HepG2 (cell line): ENCODE measurements around the gene RBMS2. TPM values are rescaled to one million over a fixed set of nuclear protein-coding genes. Genes with fewer than 3 reads are reported as not detected.

ENCODE experiments used
- ATF4 ChIP-seq, 2 experiments: fragments of 450-650 bp in 1 of 2; sonication (generic) in 1 of 2; formaldehyde crosslinking; IDR thresholded peaks; 2 replicates each; pipeline versions ENCODE4 v1.5.0 to v1.8.0; 2020 to 2022; ENCODE audit warnings: mild to moderate bottlenecking in 1 of 2, missing genetic modification reagents in 1 of 2
- BRD4 ChIP-seq: sonication (generic); formaldehyde crosslinking; IDR thresholded peaks from 2 replicates; pipeline ENCODE4 v1.4.0; 2020; ENCODE audit warnings: missing genetic modification reagents
- CCAR2 ChIP-seq: fragments of 200-400 bp; formaldehyde crosslinking; optimal IDR thresholded peaks from 2 replicates; pipeline ENCODE3; 2018; ENCODE audit warnings: low read depth, mild to moderate bottlenecking, low read length, moderate library complexity
- E2F2 ChIP-seq: sonication (generic); formaldehyde crosslinking; IDR thresholded peaks from 2 replicates; pipeline ENCODE4 v1.4.0; 2020; ENCODE audit warnings: missing genetic modification reagents, borderline replicate concordance
- FOXP4 ChIP-seq: sonication (generic); formaldehyde crosslinking; IDR thresholded peaks from 2 replicates; pipeline ENCODE4 v1.4.0; 2020; ENCODE audit warnings: missing genetic modification reagents
- HDAC6 ChIP-seq: fragments of 200-600 bp; sonication (generic); IDR thresholded peaks from 2 replicates; pipeline ENCODE4 v1.7.0; 2017; ENCODE audit warnings: mild to moderate bottlenecking, antibody characterized with exemption, low read length, low read depth
- JARID2 ChIP-seq: sonication (generic); formaldehyde crosslinking; IDR thresholded peaks from 2 replicates; pipeline ENCODE4 v1.8.1; 2023; ENCODE audit warnings: missing genetic modification reagents, inconsistent platforms; ENCODE audit not compliant: insufficient replicate concordance
- MIXL1 ChIP-seq: IDR thresholded peaks from 2 replicates; pipeline ENCODE4 v1.6.1; 2016
- NR2C2 ChIP-seq: sonication (generic); formaldehyde crosslinking; IDR thresholded peaks from 2 replicates; pipeline ENCODE4 v1.4.0; 2020; ENCODE audit warnings: missing genetic modification reagents, mild to moderate bottlenecking, moderate library complexity, borderline replicate concordance
- PAWR ChIP-seq: sonication (generic); formaldehyde crosslinking; IDR thresholded peaks from 2 replicates; pipeline ENCODE4 v1.4.0; 2020; ENCODE audit warnings: missing genetic modification reagents, mild to moderate bottlenecking, borderline replicate concordance
- SOX13 ChIP-seq, 3 experiments: fragments of 450-650 bp in 1 of 3; sonication (generic) in 1 of 3; formaldehyde crosslinking in 1 of 3; IDR thresholded peaks in 2 of 3; conservative IDR thresholded peaks in 1 of 3; 2 replicates each; pipeline versions ENCODE4 v1.5.0 to v1.6.1; 2016 to 2020; ENCODE audit warnings: antibody characterized with exemption in 1 of 3, mild to moderate bottlenecking in 1 of 3, missing compliant biosample characterization in 1 of 3, missing genetic modification reagents in 1 of 3, moderate library complexity in 1 of 3
- TP53 ChIP-seq: sonication (generic); formaldehyde crosslinking; conservative IDR thresholded peaks from 2 replicates; pipeline ENCODE4 v1.4.0; 2020; ENCODE audit warnings: missing genetic modification reagents
- ZBTB7A ChIP-seq: sonication (generic); formaldehyde crosslinking; IDR thresholded peaks from 2 replicates; pipeline ENCODE4 v1.8.0; 2022; ENCODE audit warnings: mild to moderate bottlenecking, missing genetic modification reagents
- ZFYVE20 ChIP-seq: sonication (generic); formaldehyde crosslinking; IDR thresholded peaks from 2 replicates; pipeline ENCODE4 v1.8.0; 2023; ENCODE audit warnings: low read depth, mild to moderate bottlenecking, moderate library complexity, missing genetic modification reagents, borderline replicate concordance
- ZNF138 ChIP-seq: sonication (generic); formaldehyde crosslinking; IDR thresholded peaks from 2 replicates; pipeline ENCODE4 v1.5.0; 2020; ENCODE audit warnings: mild to moderate bottlenecking, low read depth, missing genetic modification reagents
- ZNF30 ChIP-seq: sonication (generic); formaldehyde crosslinking; IDR thresholded peaks from 2 replicates; pipeline ENCODE4 v1.5.0; 2020; ENCODE audit warnings: mild to moderate bottlenecking, missing genetic modification reagents
- ZNF326 ChIP-seq: sonication (generic); formaldehyde crosslinking; IDR thresholded peaks from 2 replicates; pipeline ENCODE4 v1.4.0; 2020; ENCODE audit warnings: missing genetic modification reagents, borderline replicate concordance
- ZNF383 ChIP-seq: sonication (generic); formaldehyde crosslinking; IDR thresholded peaks from 2 replicates; pipeline ENCODE4 v1.4.0; 2020; ENCODE audit warnings: missing genetic modification reagents, mild to moderate bottlenecking, borderline replicate concordance
- ZNF605 ChIP-seq: sonication (generic); formaldehyde crosslinking; IDR thresholded peaks from 2 replicates; pipeline ENCODE4 v1.8.0; 2022; ENCODE audit warnings: mild to moderate bottlenecking, missing genetic modification reagents
- ZSCAN20 ChIP-seq: sonication (generic); formaldehyde crosslinking; IDR thresholded peaks from 2 replicates; pipeline ENCODE4 v1.4.0; 2020; ENCODE audit warnings: missing genetic modification reagents, mild to moderate bottlenecking, borderline replicate concordance
- polyA plus RNA-seq, 8 experiments: library from polyadenylated mRNA; depleted of rRNA in 3 of 8; stranded (reverse) in 7 of 8; unstranded in 1 of 8; fragments of >200 nt; fragmentation: Illumina TruSeq in 4 of 8; extraction: Trizol in 4 of 8; gene quantifications; 2 replicates each; pipeline versions ENCODE4 v1.2.1 to v1.2.3, GENCODE V29; 2011 to 2016; ENCODE audit warnings: low read depth in 4 of 8, missing spikeins in 1 of 8, mixed read lengths in 1 of 8; ENCODE audit not compliant: insufficient read depth in 1 of 8
- total RNA-seq, 5 experiments: library from RNA; depleted of rRNA; stranded (reverse); fragments of >200 nt; fragmentation: Illumina TruSeq; extraction: Trizol; gene quantifications; 2 replicates each; pipeline ENCODE4 v1.2.3, GENCODE V29; 2016; ENCODE audit warnings: low read depth in 1 of 5
- TF ChIP-seq, protein P1 (sequence below): sonication (generic); formaldehyde crosslinking; IDR thresholded peaks from 2 replicates; pipeline ENCODE4 v1.8.1; 2023; ENCODE audit warnings: missing genetic modification reagents, mild to moderate bottlenecking, borderline replicate concordance
- TF ChIP-seq, protein P2 (sequence below): sonication (generic); formaldehyde crosslinking; IDR thresholded peaks from 2 replicates; pipeline ENCODE4 v1.4.0; 2020; ENCODE audit warnings: missing genetic modification reagents, borderline replicate concordance

The RBMS2 gene
- total and polyA plus RNA-seq, 2 of the 13 experiments (the other 11 are each of a cell fraction or from before 2014, with no cell fraction given) = 0.53 to 7.4 TPM

DNA sequence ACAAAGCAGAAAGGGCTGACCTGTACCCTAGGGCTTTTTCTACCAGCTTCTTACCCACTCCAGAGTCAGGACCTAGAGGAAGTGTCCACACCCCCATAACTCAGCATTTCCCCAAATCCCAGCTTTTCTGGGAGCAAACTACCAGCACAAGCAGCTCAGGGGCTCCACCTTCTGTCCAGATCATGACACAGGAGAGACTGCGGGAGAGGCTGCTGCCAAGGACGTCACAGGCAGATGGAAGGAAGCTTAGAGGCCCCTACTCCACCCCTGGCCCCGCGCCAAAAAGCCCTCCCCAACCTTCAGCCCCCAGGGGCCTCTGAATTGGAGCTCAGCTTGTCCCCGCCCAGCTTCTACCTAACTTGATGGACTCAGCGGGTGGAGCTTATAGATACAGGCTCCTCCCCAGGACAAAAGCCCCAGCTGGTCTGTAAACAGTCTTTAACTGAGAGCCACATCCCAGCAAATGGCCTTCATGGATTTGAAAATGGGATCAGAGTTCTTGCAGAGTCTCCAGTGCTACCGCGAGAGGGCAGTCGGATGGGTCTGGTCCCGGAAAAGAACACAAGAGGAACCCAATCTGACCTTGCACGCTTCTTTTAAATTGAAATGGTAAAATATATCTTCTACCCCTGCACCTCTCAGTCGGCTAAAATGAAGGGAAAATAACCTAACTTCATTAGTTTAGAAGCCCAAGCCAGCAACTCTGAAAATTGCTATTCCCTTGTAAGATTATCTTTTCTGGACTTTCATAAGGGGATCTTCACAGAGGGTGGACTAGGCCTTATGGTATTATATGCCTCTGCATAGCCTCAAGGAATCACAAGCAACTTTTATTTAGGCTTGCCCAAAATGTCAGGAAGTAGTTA lies 115.3 kb downstream of the RBMS2 start (continued):
- TF ChIP-seq ZNF383 (CRISPR knock-in tag) (no peak), PAWR (CRISPR knock-in tag) (no peak), ZNF30 (CRISPR knock-in tag) (no peak), FOXP4 (CRISPR knock-in tag) (peak; percentile 53), E2F2 (CRISPR knock-in tag) (no peak), ZNF326 (CRISPR knock-in tag) (no peak), CCAR2 (no peak), ZNF605 (CRISPR knock-in tag) (peak; percentile 25; the same call in 1 of the 2 replicates), NR2C2 (CRISPR knock-in tag) (peak; percentile 47; the same call in 1 of the 2 replicates), ZNF138 (CRISPR knock-in tag) (no peak), ZBTB7A (CRISPR knock-in tag) (no peak), JARID2 (CRISPR knock-in tag) (no peak), MIXL1 (CRISPR knock-in tag) (0 out of 2 replicates have a peak, but pooled peaks have one; percentile 44), BRD4 (CRISPR knock-in tag) (no peak), ATF4 (CRISPR knock-in tag; IDR thresholded peaks at IDR 0.05) (0 out of 4 replicates have a peak, but pooled peaks of 1 of the 2 experiments have one; percentile 40), SOX13 (IDR thresholded peaks at IDR 0.05) (peak; percentile 52), SOX13 (CRISPR knock-in tag; conservative IDR thresholded peaks at IDR 0.05 in 1 of 2, IDR thresholded peaks at IDR 0.05 in 1 of 2) (peak in 1 of 2 experiments; percentile 59; a peak in 1 of 4 replicates), TP53 (no peak), ZSCAN20 (CRISPR knock-in tag) (no peak), ZFYVE20 (CRISPR knock-in tag) (no peak), HDAC6 (no peak)
- TF ChIP-seq, protein P1, sequence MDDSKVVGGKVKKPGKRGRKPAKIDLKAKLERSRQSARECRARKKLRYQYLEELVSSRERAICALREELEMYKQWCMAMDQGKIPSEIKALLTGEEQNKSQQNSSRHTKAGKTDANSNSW = no peak
- TF ChIP-seq, protein P2, sequence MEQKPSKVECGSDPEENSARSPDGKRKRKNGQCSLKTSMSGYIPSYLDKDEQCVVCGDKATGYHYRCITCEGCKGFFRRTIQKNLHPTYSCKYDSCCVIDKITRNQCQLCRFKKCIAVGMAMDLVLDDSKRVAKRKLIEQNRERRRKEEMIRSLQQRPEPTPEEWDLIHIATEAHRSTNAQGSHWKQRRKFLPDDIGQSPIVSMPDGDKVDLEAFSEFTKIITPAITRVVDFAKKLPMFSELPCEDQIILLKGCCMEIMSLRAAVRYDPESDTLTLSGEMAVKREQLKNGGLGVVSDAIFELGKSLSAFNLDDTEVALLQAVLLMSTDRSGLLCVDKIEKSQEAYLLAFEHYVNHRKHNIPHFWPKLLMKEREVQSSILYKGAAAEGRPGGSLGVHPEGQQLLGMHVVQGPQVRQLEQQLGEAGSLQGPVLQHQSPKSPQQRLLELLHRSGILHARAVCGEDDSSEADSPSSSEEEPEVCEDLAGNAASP (CRISPR knock-in tag) = no peak; the same call in 1 of the 2 replicates
